SKM-1 (cell line): Measurements from ENCODE around the gene CCDC183.
"Not testable (repeated sequence)": the region's sequence is repeated elsewhere in the genome, so short reads cannot be mapped to it uniquely, and the experiment has no call there.

Experiments used
- DNase-seq: peaks from one replicate; lab custom pipeline; 2025; ENCODE audit not compliant: unreplicated experiment; lab: John Stamatoyannopoulos, UW

Gene CCDC183

GRCh38 chr9:136784249-136784996 lies 11.7 kb upstream of the CCDC183 start:
- no peak for DNase-seq

GRCh38 chr9:136784997-136785361 lies 11.2 kb upstream of the CCDC183 start:
- no peak for DNase-seq

- not testable (repeated sequence) for DNase-seq
Measured at GRCh38 chr9:136785565-136786355, 10.4 kb upstream of the CCDC183 start.

- no peak for DNase-seq
Measured at GRCh38 chr9:136786451-136786850, 9.7 kb upstream of the CCDC183 start.

GRCh38 chr9:136786983-136787382 lies 9.2 kb upstream of the CCDC183 start:
- DNase-seq: not testable (repeated sequence)

GRCh38 chr9:136787690-136788400 lies 8.3 kb upstream of the CCDC183 start:
- DNase-seq: peak; percentile 39

- DNase-seq: not testable (repeated sequence)
Measured at GRCh38 chr9:136788644-136789522, 7.3 kb upstream of the CCDC183 start.

- no peak for DNase-seq
Measured at GRCh38 chr9:136789523-136789937, 6.6 kb upstream of the CCDC183 start.

GRCh38 chr9:136790640-136791515 lies 5.3 kb upstream of the CCDC183 start, which contains the start of gene TMEM141:
TSS of gene TMEM141 (plus strand) at chr9:136791344. CDS start at chr9:136791371, 27 bp downstream.
- peak; percentile 98 for DNase-seq

- peak; percentile 46 for DNase-seq
Measured at GRCh38 chr9:136791516-136792276, 4.4 kb upstream of the CCDC183 start.

GRCh38 chr9:136792321-136793085 lies 3.6 kb upstream of the CCDC183 start:
- no peak for DNase-seq

GRCh38 chr9:136793086-136793946 lies 2.8 kb upstream of the CCDC183 start:
- no peak for DNase-seq

GRCh38 chr9:136794281-136794999 lies 1.7 kb upstream of the CCDC183 start:
- no peak for DNase-seq

- no peak for DNase-seq
Measured at GRCh38 chr9:136795000-136795348, 1.2 kb upstream of the CCDC183 start.

- not testable (repeated sequence) for DNase-seq
Measured at GRCh38 chr9:136796775-136797347, 723 bp downstream of the CCDC183 start.

GRCh38 chr9:136798708-136799078 lies 2.6 kb downstream of the CCDC183 start:
- no peak for DNase-seq
